ENCODE data around the gene ZFR.

GRCh38 chr5:32383065-32383464, 61.5 kb downstream of the ZFR start:
- TF ChIP-seq POLR2A (IDR thresholded peaks at IDR 0.05; ENCODE audit: low read depth, low read length): no peak
- no peak for TF ChIP-seq POLR2AphosphoS5 (IDR thresholded peaks at IDR 0.05; ENCODE audit: low read depth, low read length)
- TF ChIP-seq SPI1 (IDR thresholded peaks at IDR 0.05; ENCODE audit: low read depth, low read length): no peak
- TF ChIP-seq PAX5 (IDR thresholded peaks at IDR 0.05; ENCODE audit: insufficient read depth, low read length, severe bottlenecking): no peak
- no peak for TF ChIP-seq TAF1 (IDR thresholded peaks at IDR 0.05; ENCODE audit: low read depth, low read length)
- no peak for TF ChIP-seq POU2F2 (IDR thresholded peaks at IDR 0.05; ENCODE audit: low read depth, low read length)

Measured in GM12891 (cell line).